ENCODE measurements around the gene APOBEC2.

The APOBEC2 gene

DNA sequence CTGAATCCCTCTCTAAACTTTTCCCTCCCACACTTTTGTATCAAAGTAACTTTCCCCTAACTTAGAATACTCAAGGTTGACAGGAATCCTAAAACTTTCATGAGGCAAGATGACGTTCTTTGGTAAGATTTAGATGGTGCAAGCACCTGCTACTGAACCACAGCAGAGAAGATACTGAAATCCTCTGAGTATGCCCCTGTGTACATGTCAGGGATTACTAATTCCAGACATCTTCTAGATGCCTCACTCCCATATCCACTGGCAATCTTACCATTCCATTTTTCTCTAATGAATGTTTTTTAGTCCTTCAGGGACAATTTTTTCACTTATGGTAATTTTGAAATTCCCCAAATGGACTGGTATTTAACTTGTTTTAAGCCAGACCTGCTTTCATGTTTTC, 9.1 kb downstream of the APOBEC2 start:
- no peak for DNase-seq

DNA sequence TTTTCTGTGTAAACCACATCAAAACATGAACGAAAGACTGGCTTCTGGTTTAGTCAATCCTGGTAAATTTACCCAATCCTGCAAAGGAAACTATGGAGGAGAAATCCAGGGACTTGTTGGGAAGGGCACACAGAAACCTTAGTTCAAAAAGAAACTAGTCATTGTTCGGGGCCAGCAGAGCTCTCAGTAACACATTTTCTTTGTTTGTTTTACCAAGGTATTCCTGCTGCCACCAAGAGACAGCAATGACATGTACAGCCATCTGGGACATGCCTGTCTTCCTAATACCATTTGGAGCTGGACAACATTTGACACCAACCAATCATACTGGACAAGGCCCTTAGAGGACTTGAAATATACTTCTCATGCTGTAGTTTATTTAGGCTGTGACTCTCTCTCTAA, 10.9 kb downstream of the APOBEC2 start:
- no peak for DNase-seq

DNA sequence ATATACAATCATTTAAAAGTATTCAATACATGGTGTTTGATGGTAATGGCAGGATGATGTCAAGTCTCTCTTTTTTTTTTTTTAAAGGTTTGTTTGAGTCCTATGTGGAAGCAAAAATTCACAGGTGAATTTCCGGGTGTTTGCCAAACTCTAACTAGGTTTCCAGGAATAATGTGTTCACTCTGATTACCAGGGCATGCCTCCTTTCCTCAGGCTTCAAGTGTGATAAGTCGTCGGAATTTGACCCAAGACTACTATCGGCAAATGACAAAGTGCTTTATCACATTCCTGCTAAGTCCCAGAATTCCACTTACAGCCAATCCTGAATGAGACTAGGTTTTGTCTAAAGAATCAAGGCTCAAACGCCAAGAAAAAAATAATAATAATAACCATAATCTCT, 11.8 kb downstream of the APOBEC2 start:
- no peak for DNase-seq

DNA sequence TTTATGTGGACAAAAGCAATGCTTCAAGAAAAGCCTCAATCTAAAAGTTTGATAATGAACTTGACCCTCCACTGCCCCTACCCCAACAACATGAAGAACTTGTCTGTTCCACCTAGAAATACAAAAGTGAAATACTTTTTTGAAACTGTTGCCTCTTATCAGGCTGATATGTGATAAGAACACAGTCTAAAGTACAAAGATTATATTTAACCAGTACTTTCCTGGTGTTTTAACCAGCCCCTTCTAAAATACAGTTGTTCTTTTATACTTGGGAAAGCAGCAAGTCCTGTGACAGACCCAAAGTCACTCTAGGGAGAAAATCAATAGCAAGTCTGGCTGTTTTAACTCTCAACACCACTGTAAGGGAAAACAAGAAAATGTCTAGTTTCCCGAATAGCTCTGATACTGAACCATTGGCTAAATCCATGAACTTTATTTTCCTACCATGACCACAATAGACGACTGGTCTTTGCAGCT, 12.6 kb downstream of the APOBEC2 start:
- no peak for DNase-seq

DNA sequence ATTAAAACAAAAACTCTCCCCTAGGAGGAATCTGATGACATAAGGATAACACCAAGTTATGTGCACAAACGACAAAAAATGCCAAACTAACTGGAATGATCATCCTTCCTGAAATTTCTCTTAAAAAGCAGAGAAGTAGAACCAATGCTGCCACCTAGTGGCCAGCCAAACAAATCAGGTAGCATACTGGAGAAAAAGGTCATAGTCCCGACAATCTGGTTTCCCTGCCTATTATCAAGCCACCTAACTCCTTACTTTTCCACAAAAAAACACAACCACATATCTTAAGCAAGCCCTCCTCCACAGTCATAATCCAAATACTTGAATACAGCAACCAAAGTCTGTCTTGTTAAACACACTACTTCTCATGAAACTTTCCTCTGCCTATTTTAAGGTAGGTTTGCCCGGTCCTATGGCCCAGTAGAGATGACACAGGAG, 13.9 kb downstream of the APOBEC2 start:
- no peak for DNase-seq

DNA sequence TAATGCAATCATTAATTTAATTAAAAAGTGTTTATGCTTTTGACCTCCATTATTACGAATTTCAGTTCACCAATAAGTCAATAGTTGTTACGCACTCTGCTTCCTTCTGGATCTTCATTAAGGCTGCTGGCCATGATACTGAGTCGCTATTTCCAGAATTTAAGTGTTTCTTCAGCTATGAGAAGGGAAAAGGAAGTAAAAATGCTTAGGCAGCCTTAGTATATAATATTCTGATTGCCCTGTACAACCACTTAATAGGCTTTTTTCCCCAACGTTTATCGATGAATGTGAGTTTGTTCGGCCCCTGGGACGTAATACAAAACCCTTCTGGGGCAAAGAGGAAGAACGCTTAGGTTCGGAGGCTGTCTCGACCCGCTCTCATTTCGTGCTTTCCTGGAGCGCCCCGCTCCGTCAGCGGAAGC, 18.5 kb downstream of the APOBEC2 start:
- peak; percentile 30 for DNase-seq

DNA sequence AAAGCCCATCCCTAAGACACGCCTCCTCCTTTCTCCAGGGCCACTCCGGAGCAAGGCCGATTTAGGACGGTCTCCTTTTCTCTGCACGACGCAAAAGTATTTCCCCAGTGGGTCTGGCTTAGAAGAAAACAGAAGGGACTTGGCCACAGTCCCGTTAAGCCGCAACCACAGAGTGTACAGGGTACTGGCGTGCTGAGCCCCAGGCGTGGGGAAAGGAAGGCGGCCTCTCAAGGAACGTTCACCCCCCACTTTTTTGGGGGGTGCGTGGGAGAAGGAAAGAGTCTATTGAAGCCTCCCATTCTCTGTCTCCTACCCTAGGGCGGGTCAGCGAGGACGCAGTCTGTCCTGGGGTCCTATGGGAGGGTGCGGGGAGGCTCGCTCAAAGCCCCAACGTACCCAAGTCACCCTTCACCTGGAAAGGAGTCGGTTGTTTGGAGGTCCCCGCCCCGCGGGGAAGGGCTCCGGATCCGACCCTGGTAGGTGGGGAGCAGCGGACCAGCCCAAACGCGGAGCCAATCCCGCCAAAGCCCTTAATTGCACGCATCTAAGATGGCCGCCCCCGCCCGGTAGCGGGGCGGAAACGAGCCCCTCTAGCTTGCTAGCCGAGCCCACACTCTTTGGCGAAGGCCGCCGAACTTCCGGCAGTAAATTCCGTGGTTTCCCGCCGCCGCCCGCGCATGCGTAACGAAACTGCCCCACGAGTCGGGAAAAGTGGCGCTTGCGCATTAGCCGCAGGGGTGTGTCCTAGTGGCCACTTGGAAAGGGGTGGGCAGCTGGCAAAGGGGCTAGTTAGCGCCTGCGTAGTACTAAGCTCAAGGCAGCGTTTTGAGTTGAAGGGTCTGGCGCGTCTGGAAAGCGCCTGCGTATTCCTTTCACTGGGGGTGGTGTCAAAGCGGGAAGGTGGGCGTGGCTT, 19.2 kb downstream of the APOBEC2 start, which contains the start of gene OARD1:
Gene OARD1, minus strand, starts transcription at position 434 of the 913 bp plus-strand sequence. CDS start 722 bp downstream, outside the sequence.
- DNase-seq: peak; percentile 97

DNA sequence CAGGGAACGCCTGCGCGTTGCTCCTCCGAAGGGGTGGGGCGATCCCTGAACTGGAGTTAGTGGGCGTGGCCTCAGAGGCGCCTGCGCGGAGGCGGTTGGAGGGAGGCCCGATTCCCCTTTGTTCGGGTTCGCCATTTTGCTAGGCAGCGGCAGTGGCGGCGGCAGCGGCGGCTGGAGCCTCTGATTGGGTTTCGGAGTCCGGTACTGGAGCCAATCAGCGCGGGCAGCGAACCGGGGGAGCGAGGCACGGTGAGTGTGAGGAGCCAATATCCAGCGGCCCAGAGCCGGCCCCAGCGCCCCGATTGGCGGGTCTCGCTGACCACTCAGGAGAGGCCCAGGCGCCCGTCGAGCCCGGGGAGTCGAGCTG, 19.8 kb downstream of the APOBEC2 start, which contains the start of gene NFYA:
Gene NFYA, plus strand, starts transcription at position 139 of the 367 bp plus-strand sequence. CDS start 6,116 bp downstream, outside the sequence.
- DNase-seq: no peak

DNA sequence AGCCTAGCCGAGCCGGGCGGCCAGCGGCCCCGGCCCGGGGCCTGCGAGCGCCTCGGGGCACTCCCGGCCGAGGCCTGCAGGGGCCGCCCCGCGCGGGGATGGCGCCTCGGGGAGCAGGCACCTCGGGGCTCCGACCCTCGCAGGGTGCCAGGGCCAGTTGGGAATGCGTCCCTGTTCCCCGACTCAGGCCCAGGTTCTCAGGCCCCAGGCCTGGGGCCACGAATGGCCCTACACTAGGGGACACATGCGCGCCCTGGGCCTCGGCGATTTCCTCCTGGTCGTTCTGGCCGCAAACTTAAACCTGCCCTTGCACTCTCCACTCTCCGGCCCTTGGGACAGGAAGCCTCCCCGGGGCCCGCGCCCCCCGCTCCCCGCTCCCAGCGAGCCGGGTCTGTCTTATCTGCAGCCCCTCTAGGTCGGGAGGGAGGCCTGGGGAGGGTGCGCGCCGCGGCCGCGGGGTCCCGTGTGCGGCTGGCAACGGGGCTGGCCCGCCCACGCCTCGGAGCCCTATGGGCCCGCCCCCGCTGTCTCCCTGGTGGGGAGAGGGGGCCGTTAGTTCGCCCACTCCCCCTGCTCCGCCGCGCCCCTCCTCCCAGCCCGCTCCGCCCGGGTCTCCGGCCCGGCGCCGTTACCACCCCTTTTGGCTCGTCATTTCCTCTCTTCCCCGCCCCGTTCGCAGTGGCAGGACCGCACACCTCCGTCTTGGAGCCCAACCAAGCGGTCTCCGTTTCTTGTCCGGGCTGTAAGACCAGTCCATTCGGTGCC, 20.4 kb downstream of the APOBEC2 start:
- no peak for DNase-seq

DNA sequence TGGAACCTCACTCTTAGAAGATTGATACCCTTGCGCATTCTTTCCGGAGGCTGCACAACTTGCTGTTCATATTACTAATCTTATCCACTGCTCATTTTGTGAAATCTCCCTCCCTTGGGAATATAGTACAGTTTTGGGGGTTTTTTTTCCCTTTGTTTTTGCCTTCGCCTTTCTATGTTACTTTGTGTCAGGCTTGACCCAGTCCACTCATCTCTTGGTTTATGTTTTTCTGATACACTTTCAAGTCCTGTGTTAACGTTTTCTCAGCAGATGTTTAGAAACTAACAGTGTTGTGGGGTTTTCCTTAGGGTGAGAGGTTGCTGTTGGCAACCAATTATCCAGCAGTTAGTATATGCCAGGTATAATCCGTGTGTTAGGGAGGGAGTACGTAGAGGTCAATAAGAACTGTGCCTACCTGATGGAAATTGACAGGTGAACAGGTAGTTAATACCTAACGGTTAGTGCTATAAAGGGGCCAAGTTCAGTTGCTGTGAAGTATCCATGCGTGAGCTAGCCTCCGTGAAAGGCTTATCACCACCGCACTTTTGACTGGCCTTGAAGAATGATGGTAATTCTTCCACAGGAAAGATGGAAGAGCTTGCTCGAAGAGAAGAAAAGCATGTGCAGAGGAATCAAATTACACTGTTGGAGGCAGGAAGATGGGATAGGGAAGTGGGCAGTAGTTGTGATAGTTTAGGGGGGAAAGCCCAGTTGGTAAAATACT, 21.1 kb downstream of the APOBEC2 start:
- no peak for DNase-seq

DNA sequence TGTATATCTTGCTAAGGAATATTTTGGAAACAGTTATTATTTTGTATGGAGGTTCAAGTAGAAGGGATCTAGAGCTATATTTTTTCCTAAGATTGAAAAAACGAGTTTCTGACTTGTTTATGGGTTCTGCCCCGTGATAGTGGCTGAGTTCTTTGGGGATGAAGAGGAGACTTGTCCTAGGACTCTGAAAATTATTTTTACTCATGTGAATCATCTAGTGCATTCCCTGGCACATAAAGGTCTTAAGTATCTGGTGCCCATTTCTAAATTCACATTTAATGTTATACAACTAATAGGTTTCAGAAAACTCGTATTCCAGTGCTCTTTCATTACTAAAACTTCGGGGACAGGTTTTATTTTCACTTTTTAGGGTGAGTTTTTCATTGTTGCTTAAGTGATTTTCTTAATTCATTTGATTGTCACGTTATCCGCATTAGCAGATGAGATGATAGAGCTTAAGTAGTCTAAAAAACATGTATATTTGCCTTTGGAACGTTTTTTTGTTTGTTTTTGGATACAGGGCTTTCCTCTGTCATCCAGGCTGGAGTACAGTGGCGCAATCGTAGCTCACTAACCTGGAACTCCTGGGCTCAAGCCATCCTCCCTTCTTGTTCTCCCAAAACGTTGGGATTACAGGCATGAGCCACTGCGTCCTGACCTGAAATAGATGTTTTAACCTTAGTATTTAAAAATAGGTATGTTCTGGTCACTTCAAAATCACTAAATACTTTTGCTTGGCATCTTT, 21.9 kb downstream of the APOBEC2 start:
- no peak for DNase-seq

DNA sequence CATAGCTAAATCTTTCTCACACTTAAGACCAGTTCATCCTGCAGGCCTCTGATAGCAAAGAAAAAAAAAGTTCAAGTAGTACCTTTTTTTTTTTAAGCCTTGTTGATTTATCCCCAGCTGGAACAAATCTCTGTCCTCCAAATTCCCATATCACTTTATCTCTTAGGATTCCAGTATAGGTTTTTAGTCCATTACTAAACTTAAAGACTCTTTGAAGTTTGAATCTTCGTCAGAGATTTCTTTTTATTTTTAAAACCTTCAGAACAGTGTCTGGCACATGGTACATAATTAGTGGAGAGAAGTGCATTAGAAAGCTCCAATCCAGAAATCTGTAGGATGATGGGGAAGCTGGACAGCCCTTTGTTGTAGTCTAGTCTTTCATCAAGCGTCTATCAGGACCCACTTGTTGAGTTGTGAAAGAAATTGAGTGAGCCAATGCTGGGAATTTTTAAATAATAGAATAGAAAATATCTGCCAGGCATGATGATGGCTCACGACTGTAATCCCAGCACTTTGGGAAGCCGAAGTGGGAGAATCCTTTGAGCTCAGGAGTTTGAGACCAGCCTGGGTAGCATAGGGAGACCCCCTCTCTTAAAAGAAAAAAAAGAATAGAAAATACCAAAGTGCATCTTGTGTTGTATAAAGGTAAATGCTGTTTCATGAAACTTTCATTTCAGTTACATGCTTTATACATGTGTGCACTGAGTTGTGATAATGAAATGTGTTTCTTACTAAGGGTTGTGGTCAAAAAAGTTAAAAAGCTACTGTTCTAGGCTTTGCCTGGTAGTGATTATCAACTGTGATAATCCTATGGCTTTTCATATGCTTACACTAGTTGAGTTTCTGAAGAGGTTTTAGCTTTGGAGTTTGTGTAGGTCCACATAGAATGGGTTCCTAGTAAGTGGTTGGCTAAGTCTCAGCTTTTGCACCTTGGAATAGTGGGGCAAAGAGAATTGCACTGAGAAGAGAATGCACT, 22.9 kb downstream of the APOBEC2 start:
- DNase-seq: no peak

DNA sequence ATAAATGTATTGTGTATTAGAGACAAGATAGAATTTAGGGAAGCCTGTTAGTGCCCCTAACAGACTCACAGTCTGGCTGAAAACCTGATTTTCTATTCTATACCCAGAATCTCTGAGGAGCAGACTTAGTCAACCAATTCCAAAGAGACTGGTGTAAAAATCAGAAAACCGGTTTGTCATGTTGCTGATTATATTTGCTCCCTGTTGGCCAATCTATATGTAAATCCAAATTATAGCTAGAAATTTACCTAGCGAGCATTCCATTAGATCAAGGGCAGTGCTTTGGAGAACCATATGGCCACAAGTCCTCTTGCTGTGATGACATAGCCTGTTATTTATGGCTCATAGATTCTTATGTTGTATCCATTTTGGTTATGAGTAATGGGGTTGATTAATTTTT, 24.5 kb downstream of the APOBEC2 start:
- DNase-seq: no peak

DNA sequence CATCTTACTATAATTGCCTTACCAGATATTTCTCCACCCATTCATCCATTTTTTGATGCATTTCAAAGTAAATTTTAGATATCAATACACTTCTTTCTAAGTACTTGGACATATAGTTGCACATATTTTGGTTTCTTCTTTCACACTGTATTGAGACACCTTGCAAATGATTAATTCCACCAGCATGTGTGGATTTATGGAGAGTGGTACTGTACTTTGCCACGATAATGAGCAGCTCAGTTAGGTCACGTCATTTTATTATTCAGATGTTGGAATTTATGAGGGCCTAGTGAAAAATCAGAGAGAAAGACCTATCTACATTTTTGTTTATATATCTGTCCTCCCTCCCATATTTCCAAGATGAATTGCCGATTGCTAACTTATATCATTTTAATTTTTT, 25.1 kb downstream of the APOBEC2 start:
- DNase-seq: no peak

DNA sequence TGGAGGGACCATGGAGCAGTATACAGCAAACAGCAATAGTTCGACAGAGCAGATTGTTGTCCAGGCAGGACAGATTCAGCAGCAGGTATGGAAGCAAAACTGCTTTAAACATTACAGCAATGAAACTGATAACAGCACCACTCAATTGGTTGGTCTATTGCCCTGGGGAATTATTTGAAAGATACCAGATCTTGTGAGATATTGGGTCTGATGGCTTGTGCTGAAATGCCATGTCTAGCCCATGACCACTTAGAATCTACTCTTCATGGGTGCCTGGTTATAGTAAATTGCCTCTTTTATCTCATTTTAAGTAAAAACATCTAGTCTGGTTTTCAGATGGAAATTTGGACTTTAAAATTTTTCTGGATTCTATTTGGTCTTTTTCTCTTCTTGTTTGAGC, 26.1 kb downstream of the APOBEC2 start:
- DNase-seq: no peak

DNA sequence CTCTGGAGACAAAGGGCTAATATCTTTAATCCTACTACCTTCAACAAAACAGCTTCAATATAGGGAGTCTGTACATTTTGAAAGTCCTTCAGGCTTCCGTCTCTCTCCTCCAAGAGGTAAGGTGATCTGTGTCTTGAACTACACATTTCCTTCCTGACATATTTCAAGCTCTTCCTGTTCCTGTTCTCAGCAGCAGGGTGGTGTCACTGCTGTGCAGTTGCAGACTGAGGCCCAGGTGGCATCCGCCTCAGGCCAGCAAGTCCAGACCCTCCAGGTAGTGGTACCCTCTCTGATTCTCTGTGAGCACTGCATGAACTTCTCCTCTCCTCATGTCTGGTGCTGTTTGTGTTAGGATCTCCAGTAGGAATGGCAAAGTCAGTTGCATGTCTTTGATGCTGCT, 27.6 kb downstream of the APOBEC2 start:
- no peak for DNase-seq

DNA sequence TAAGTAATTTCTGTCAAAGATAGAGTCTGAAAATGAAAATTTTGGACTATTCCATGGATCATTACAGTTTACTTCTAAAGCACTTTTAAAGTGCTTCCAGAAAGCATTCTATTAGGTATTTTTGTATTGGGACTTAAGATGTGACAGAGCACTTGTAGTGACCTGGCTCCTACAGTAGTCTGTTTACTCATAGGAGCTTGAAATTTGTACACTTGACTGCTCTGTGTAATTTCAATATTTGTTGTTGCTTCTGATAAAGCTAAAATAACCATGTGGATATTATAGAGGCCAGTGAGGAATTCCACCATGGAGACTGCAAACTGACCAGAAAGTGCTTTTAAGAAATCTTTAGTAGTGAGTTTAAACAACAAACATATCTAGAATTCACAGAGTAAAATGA, 30.1 kb downstream of the APOBEC2 start:
- no peak for DNase-seq

DNA sequence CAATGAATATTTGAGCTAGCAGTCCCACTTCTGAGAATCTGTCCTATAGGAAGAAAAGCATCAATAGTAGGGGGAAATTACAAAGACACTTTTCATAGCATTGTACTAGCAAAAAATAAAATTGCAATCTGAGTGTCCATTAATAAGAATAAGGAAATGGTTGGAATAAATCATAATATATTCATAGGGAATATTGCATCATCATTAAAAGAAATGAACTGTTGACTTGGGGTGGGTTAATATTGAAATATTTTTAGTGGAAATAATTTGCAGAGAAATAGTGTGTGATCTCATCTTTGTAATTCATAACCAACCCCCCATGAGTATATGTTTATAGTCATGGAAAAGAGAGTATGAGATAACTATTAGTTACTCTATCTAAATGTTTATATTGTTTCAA, 32.2 kb downstream of the APOBEC2 start:
- no peak for DNase-seq

DNA sequence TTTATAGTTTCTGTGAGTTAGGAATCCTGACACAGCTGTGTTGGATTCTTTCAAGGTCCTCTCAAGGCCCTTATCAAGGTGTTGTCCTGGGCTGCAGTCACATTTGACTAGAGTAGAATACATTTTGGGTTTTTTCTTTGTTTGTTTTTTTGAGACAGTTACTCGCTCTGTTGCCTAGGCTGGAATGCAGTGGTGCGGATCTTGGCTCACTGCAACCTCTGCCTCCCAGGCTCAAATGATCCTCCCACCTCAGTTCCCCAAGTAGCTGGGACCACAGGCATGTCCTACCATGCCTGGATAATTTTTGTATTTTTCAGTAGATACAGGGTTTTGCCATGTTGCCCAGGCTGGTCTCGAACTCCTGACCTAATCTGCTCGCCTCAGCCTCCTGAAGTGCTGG, 35.4 kb downstream of the APOBEC2 start:
- no peak for DNase-seq

DNA sequence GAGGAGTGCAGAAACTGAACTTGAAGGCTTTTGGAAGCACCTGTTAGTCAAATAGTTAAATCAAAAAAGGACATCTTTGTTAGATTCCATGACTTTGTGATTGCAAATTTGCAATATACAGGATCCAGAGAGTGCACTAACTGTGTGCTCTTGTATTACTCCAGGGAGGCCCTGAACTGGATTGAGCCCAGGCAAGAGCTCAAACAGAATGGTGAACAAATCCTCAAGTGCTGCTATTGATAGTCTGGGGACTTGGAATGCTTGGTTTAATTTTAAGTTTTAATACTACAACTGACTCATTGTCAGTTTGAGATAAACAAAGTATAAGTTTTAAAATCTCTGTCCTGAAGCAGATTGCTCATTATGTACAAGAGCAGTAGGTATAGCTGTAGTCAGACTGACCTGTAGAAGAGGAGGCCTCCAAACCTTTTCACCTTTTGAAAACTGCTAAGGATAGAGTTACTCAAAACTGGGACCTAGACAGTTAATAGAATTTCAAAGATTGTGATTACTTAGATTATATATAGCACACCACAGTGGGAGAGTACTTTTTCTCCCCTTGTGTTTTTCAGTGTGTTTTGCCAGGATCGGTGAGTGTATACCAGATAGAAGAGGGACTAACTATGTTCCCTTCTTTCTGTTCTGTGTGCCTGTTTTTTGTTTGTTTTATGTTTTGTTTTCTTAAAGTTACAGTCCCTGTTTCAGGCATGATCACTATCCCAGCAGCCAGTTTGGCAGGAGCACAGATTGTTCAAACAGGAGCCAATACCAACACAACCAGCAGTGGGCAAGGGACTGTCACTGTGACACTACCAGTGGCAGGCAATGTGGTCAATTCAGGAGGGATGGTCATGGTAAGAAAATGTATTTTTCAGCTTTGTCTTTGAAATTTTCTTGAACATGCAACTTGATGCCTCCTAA, 38.1 kb downstream of the APOBEC2 start:
- no peak for DNase-seq
